Stimulated activated naive CD4-positive, alpha-beta T cell (primary cell): ENCODE measurements around the gene TBC1D22A.

Experiments
- DNase-seq, 6 experiments: peaks; one replicate each; lab custom pipeline; 2025; lab: John Stamatoyannopoulos, UW

TBC1D22A gene

DNA sequence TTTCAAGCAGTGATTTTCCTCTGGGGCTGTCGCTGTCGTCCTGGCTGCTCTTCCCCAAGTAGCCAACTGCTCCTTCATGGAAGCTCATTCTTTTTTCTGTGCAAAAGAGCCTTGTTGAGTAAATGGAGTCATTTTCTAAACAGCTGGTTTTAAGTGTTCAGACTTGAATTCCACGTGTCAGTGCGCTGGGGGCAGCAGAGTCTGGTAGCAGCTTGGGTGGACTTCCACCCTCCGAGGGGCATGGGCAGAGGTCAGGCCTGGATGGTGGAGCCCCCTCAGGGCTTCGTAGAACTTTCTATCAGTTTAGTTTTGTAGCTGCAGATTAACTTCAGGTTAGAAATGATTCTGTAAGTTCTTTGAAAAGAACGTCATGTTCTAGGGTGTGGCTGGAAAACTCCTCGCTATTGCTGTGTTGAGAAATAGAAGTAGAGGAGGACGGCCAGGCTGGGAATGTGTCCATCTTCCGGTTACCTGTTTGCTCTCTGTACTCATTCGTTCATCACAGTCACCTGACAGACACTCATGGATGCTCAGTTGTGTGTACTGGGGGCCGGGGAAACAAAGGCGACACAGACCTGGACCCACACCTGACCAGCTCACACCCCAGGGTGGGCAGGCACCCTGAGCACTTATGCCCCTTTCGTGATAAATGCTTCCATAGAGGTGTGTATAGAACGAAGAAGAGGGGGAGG, 270.7 kb downstream of the TBC1D22A start:
- DNase-seq = no peak

DNA sequence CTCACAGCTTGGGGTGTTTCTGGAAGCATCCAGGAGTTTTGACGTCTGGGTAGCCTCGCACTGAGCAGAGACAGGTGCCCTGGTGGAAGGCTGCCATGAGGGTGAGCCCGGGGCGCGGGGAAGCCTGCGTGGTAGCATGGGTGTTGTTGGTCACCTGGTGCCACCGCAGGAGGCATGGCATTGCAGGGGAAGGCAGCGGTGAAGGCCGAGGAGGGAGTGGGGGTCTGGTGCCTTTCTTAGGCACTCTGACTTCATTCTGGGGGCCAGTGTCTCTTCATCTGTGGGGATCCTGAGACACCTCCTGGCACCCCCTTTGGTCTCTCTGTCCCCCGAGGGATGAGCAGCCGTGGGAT, 271.2 kb downstream of the TBC1D22A start:
- no peak for DNase-seq

DNA sequence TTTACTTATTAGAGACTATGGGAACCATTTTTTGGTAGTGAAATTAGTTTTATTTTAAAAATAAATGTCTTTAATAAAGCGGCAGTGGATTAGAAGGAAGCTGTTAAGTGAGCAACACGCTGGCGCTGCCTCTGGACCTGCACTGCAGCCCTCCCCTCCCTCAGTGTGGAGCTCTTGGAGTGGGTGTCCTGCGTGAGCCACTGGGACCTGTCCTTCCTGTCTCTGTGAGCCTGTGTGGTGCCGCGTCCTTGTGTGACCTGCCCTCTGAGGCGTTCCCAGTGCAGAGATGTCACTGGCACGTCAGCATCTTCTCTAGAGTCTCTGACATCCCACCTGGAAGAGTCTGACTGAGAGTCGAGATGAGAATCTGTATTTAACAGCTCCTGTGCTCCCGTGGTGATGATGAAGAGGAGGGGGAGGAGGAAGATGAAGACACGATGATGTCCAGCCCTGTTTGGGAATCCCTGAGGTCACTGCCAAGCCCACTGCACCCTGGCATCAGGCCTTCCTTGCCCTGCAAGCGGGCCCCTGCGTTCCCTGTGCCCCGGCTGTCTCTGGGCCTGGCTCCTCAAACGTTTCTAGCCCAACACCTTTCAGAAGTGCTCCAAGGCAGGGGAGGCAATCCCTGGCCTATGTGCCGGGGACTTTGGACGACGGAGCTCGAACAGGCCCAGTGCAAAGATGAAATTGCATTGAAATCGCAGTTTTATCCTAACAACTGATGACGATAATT, 271.8 kb downstream of the TBC1D22A start:
- DNase-seq = no peak

DNA sequence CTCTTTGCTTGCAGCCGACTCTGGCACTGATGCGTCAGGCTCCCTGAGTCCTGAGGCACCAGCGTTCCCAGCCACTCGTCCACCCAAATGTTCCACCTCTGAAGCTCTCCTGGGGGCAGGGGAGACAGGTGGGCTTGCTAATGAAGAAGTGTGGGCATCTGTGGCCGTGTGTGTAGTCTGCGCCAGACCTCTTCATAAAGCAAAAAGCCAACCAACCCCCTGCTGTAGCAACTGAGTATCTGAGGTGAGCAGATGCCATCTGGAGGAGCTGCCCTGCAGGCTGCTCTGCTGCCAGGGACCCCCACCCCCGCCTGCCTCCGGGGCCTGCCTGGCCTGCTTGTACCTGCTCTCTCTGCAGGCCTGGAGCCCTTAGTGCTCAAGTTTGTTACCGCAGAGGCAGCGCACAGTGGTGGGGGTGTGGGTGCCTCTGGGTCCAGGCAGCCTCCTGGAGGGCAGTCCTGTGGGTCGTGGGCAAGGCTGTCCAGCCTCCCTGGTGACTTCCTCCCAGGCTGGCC, 272.5 kb downstream of the TBC1D22A start:
- no peak for DNase-seq

DNA sequence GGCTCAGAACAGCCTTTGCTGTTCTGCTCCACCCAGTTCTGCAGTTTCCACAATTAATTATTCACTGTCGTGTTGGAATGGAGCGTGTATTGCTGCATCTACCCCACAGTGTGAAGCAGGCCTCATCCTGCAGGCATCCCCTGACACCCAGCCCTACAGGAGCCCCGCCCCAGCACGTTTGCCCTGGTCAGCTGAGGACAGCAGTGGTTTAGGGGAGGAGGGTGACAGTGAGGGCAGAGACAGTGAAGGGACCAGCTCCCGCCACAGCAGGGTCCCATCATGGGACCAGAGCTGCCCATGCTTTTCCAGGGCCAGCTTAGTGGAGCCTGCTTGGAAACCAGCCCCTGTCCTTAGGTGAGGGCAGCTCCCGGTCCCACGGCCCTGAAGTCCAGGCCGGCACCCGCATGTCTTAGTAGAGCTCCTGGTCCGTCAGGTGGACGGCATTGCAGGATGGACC, 273.0 kb downstream of the TBC1D22A start:
- no peak for DNase-seq

DNA sequence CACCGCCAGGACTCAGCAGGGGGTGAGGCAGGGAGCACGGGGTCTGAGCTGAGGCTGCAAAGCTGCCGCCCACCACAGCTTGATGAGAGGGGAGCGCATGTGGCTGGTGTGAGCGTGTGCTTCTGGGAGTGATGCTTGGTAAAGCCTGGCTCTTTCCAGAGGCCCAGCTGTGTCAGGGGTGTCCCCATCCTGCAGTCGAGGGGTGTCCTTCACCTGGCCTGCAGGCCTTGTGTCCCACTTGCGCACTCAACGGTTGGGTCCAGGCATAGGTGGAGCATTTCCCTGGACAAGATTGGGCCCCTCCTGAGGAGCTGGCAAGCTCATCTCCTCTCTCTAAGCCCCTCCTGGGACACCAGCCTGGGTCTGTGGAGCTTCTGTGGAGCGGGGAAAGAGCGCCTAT, 273.9 kb downstream of the TBC1D22A start:
- DNase-seq = no peak

DNA sequence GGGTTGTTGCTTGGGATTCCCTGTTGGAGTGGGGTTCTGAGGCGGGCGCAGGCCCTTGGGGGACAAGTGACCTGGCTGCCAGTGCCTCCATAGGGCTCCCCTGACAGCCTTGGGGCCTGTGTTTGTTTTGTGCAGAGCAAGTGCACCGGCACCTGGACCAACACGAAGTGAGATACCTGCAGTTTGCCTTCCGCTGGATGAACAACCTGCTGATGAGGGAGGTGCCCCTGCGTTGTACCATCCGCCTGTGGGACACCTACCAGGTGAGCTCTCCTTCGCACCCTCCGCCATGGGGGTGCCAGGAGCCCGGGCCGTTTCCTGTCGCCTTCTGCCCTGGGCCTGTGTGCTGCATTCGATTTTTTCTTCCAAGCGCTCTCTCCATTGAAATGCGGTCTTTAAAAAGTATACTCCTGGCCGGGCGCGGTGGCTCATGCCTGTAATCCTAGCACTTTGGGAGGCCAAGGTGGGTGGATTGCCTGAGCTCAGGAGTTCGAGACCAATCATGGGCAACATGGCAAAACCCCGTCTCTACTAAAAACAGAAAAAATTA, 274.6 kb downstream of the TBC1D22A start:
- DNase-seq = no peak

DNA sequence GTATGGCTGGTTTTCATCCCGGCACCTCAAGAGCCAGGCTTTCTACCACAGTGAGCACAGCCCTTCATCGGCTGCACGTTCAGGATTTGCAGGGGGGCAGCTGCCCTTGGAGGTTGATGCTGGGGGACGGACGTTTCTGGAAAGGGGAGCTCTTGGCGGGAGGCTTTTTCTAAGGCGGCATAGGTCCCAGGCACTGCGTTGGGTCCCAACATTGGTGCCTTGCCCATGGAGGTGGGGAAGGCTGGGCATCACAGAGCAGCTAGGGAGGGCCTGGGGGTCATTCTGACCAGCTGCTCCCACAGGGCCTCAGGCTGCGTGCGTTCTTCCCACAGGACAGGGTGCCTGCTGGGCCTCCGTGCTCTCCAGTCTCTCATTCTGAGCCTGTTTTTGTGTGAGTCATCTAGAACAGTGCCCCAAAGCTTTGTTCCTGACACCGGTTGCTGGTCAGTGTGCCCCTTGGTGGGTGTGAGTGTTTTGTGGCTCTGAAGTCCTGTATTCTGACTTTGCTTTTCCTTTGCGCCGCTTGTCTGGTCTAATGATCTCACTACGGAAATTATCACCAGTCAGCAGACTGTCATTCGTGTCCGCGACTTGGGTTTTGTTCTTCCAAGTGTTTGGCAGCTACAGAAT, 275.9 kb downstream of the TBC1D22A start:
- no peak for DNase-seq

DNA sequence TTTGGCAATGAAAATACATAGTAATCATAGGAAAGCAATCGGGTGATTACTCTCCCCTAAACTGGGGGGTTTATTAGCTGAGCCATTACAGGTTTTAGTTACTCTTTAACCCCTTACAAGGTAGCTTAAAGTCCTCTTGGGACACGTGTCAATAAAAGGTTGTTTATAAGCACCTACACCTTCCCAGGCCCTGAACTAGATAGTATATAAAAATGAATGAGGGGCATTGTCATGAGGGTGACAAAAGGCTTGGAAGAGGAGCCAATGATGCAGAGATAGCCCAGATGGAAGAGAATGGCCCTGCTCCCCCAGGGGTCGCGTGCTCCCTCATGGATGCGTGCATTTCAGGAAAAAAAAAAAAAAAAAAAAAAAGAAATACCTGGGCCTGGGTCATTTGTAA, 276.9 kb downstream of the TBC1D22A start:
- DNase-seq = no peak

DNA sequence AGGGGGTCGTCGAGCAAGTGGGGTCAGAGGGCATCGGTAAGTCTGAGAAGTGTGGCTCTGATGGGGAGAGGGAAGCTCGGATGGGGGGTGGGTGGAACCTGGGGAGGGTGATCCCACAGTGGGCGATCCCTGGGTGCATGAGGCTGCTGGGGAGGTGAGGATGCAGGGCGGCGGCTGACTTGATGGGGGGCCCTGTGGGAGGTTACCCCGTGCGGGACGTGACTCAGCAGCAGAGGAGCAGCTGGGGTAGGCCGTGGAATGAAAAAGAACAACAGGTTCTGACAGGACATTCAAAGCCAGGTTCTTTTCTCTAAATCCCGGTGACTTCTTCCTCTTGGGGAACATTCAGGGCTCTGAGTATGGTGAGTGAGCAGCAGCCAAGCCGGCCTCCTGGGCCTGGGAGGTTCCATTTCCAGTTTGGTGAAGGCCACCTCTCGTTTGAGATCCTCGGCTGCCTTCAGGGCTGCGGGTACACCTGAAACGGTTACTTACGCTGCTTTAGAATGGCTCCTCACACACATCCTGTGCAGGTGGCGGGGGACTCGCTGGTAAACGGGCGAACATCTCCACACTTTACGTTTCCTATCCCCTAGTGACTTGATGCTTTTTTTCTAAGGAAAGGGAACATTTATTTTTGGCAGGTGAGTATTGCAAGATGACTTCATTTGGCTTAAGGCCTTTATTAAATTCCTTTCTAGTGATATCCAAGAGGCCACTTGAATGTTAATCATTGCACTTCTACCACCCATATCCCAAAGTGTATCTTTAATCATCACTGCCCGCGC, 278.2 kb downstream of the TBC1D22A start:
- no peak for DNase-seq

DNA sequence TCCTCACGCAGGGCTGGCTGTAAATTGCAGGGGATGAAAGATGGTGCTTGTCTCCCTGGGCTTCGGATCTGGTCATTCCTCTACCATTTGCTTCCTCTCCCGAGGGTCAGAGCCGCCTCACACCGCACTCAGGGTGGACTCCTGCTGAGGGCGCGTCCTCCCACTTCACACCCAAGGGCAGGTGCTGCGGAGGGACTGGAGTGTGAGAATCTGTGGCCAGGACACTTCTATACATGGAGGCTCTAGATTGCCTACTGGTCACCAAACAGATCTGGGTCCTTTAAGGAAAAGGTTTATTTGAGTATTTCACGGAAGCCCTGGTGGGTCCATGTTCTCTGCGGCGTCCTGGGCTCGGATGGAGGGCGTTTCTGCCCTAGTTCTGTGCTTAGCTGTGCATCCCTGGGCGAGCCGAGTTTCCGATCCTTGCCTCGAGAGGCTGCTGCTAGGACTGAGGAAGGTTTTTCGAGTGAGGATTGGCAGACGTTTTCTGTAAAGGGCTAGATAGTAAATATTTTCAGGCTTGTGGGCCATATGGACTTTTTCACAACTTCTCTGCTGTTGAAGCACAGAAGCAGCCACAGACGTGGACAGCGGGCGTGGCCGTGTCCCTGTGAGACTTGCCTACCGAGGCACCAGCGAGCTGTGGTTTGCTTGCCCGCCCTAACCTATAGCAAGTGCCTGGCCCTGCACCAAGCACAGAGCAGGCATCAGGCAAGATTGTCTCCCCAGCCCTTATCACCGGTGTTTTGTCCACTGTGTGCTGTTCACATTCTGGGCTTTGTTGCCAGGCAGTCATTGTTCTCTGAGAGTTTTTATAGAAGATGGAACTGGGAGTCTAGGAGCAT, 279.0 kb downstream of the TBC1D22A start:
- no peak for DNase-seq

DNA sequence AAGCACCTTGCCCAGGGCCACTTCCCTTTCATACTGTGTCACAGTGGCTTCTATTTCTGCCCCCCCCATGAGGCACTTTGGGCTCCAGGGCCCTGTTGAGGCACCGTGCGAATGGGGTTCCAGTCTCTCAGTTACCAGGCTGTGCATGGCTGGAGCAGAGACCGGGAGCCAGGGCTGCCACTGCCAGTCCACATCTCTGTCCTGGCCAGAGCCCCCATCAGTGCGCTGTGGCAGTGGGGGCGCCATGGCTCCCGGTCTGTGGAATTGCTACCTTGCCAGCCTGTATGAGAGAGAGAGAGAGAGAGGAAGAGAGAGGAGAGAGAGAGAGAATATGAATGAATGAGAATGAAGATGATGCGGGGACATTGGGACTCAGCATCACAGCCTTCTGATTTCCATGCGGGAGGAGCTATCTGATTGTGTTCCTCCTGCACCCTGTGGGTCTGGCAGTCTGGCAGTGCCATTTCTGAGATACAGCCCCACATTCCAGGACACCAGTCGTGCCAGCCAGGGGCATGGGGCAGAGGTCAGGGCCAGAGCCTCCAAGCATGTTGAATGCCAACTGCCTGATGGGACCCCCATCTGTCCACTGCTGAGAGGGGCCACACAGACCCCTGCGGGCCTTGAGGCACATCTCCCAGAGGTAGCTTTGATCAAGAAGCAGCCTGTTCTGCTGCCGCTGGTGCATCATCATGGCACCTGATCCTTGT, 279.8 kb downstream of the TBC1D22A start:
- no peak for DNase-seq

DNA sequence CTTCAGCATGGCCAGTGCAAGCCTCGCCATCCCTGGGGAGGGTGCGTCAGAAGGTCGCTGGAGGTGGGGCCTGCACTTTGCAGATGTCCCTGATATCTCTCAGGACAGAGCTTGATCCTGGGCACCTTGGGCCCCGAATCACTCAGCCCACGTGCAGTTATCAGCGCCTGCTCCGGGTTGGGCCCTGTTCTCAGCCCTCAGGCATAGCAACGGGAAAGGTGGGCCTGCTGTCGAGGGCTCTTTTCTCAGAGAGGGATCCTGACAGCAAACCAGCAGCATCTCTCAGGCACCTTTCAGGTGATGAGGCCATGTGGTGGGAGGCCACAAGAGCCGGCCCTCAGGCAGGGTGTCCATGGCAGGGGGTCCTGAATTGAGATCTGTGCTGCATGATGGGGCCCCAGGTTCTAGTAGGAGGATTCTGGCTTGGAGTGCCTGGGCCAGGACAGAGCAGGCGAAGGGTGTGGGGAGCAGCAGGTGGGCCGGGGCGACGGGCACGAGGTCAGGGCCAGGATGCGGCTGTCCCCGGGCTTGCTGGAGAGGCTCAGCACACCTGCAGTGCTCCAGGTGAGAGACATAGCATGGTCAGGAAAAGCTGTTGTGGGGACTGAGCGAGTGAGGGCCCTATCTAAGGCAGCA, 280.5 kb downstream of the TBC1D22A start:
- DNase-seq = no peak

DNA sequence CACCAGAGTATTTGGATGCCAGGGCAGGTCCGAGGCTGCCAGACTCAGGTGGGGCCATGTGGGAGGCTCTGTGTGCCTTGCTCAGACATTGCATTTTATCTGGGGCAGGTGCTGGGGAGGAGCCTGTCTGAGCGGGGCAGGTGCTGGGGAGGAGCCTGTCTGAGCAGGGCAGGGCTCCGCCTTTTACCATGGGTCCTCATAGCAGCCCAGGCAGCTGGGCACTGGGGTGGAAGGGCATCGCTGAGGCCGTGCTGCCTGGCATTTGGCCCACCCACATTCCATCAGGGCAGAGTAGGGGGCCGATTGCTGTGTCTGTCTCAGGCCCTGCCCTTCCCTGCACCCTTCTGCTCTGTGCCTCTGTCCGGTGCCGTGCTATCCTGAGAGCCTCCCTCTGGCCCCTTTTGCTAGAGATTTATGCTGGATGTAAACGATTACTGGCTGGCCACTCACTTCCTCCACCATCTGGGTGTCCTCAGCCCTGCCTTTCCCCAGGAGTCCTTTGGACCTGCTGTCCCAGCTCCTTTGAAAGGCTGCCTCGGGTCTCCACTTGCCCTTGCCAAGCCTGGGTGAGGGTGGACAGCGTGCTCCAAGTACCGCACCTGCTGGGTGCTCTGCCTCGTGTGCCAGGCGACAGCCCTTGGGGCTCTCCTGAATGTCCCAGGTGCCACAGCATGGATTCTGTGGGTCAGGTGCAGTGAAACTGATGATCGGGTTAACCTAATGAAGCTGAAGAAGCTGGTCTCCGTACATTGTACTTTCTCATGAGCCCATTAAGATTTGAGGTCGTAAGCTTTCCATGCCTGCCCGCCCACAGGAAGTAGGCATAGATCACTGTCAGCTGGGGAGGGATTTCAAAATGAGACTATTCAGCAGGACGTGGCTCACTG, 281.6 kb downstream of the TBC1D22A start:
- no peak for DNase-seq

DNA sequence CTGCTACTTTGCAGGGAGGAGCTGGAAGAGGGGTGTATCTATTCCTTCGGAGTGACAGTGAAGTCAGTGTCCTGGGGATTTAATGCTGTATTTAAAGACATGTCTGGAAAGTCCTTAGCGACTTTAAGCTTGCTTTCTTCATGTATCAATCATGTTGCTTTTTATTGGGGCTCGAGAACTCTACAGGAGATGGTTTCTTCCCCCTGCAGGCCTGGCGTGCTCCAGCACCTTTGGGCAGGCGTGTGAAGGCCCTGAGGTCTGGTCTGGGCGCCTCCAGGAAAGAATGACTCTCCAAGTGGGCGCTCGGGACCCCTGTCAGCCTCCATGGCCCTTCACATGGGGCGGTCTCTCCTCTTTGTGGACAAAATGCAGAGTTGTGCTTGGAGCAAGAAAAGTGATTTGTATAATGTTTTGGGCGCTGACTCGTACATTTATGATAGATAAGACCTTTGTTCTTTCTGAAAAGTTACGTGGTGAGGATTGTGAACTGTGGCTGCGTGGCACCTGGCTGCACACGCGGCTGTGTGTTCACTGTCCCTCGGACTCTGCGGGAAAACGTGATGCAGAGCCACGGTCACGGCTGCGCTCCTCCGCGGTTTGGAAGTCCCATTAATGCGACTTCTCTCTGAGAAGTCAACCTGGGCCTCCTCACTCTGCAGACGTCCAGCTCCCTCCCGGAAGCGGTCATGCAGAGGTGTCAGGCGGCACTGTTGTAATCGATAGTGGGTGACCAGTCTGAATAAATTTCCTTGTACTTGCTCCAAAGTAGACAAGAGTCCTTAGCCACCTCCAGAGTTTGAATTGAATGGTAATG, 282.5 kb downstream of the TBC1D22A start:
- no peak for DNase-seq

DNA sequence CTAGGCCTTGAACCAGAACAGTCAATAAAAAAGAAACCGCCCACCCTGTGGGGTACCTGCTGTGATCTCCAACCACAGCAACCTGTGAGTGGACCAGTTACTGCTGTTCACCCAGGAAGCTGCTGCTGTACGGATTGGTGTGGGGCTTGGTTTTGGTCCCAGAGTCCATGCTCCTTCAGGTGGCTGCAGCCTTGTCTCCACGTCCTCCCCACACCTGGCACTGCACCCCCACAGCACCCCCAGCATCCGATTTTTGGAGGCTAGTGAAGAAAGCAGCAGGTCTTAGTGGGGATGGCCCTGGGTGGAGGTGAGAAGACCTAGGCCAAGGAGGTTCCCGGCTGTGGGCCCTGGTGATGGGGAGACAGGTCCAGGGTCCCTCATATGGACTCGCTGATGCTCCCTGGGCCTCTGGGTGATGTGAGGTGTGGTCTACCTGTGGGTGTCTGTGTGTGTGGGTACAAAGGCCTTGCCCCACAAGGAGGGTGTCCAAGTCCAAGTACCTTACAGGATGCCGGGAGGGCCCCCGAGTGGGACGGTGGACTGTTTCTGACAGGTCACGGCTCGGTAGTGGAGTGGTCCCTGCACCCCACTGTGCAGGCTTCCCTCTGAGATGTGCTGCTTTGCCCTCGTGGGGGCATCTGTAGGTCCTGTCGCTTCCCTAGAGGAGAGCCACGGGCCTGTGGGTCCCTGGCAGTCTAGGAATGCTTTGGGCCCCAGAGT, 283.4 kb downstream of the TBC1D22A start:
- no peak for DNase-seq

DNA sequence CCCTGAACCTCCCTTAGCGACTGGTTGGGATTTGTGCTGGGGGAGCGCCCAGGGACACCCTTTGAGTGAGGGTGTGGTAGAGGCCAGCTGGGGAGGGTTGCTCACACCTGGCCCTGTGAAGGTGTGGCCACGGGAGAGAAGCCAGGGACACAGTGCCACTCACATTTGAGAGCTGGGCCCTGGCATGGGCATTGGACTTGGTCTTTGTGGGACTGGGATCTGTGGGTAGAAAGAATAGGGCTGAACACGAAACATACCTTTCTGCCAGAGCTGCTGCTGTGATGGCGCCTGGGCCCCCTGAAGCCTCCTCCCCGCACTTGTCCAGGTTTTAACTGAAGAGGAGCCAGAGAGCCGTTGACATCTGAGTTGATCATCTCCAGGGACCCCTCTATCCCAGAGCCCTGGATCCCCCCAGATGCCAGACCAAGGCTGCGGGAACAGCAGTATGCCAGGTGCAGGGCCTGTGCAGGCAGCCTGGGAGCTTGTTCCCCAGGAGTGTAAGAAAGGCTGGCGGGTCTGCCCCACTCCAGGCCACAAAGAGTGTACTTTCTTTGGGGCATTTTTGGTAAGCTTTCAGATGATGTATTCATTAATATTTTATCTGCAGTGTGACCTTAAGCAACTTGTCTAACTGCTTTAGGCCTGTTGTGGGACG, 284.1 kb downstream of the TBC1D22A start:
- DNase-seq = no peak
